ENCODE data around the gene CPNE7. TPM values are rescaled to one million over a fixed set of nuclear protein-coding genes. Genes with fewer than 3 reads are reported as not detected.

The CPNE7 gene
- total RNA-seq, 1 experiment from 2014 or later, result 40.4 TPM

GRCh38 chr16:89639385-89639784 is 63.8 kb downstream of the CPNE7 start:
- Histone ChIP-seq H3K27me3 (replicated peaks; ENCODE audit: control insufficient read depth, insufficient read depth, low read length) (no peaks in the 10 kb centered on the region), H3K4me1 (no peaks in the 10 kb centered on the region), H3K36me3 (ENCODE audit: control insufficient read depth, insufficient read depth, low read length) (peaks cover 2% of the 10 kb centered on the region), H3K4me3 (ENCODE audit: low read depth, low read length) (no peak overlapping the region), H3K9me3 (no peaks in the 10 kb centered on the region)
- no peak overlapping the region for H3K27ac Mint-ChIP-seq (ENCODE audit: unreplicated experiment)
- no peak for TF ChIP-seq CTCF (IDR thresholded peaks at IDR 0.05; ENCODE audit: insufficient read depth in 1 of 2, low read depth in 1 of 2, low read length in 1 of 2, severe bottlenecking in 1 of 2, unreplicated experiment in 1 of 2)
- peaks cover 40% of the 10 kb centered on the region for H3K36me3 Mint-ChIP-seq (ENCODE audit: insufficient read depth, unreplicated experiment)
- intact Hi-C loops (cut with micrococcal nuclease; ENCODE audit: unreplicated experiment), result loop anchor here (2.0 kb wide), 1 partner anchor 21 kb away; no protein-coding TSS in a partner anchor
- DNase-seq, result no peak
- no peak overlapping the region for H3K4me3 Mint-ChIP-seq (ENCODE audit: unreplicated experiment)
- ChIA-PET POLR2A (no interaction called here), CTCF (interaction anchor here (0.6 kb wide), 1 partner anchor 1135 kb away, joined by 5 read pairs; no protein-coding TSS in a partner anchor)
- H3K9me3 Mint-ChIP-seq (ENCODE audit: unreplicated experiment), result no peaks in the 10 kb centered on the region
- no TSS peak for BruUV-seq (replicated peaks)
- peaks cover 8% of the 10 kb centered on the region for H3K4me1 Mint-ChIP-seq (ENCODE audit: low read depth, unreplicated experiment)
- no peaks in the 10 kb centered on the region for H3K27me3 Mint-ChIP-seq (ENCODE audit: insufficient read depth, unreplicated experiment)

DNA sequence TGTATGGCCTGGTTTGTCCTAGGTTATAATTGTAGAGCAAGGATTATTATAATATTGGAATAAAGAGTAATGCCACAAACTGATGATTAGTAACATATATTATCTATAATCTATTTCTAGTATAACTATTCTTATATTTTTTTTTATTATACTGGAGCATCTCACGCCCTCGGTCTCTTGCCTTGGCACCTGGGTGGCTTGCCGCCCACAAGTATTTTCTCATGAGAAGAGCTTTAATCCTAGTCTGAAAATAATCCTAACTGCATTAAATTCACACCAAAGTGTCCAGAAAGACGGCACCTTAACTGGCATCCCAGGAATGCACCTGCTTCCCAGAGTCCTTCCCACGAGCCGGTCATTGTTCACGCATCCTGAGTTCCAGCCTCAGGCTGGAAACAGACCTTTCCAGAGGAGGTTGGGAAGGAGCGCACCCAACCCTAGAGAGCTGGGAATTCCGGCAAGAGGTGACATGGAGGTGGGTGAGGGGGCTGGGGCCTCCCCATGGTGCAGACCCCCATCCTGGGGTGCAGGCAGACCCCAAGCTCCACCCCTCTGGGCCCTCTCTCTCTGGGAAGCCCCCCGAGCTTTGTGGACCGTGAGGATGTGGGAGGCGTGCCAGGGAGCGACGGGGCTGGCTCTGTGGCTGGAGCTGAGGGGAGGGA is 66.0 kb downstream of the CPNE7 start:
- H3K36me3 ChIP-seq (ENCODE audit: control insufficient read depth, insufficient read depth, low read length), result peaks cover 9% of the 10 kb centered on the region
- no peaks in the 10 kb centered on the region for H3K4me1 ChIP-seq
- no peaks in the 10 kb centered on the region for H3K9me3 ChIP-seq
- CTCF ChIA-PET, result interaction anchor here (0.6 to 1.9 kb wide), 3 partner anchors 27 to 83 kb away, joined by 3 to 7 read pairs (median 5); no protein-coding TSS in a partner anchor
- H3K27me3 ChIP-seq (replicated peaks; ENCODE audit: control insufficient read depth, insufficient read depth, low read length), result no peaks in the 10 kb centered on the region
- no peak for TF ChIP-seq CTCF (IDR thresholded peaks at IDR 0.05; ENCODE audit: insufficient read depth in 1 of 2, low read depth in 1 of 2, low read length in 1 of 2, severe bottlenecking in 1 of 2, unreplicated experiment in 1 of 2)
- intact Hi-C loops (cut with micrococcal nuclease; ENCODE audit: unreplicated experiment), result loop anchor here (1.0 to 2.0 kb wide), 3 partner anchors 17 to 69 kb away; no protein-coding TSS in a partner anchor
- Mint-ChIP-seq H3K36me3 (ENCODE audit: insufficient read depth, unreplicated experiment) (peaks cover 62% of the 10 kb centered on the region), H3K9me3 (ENCODE audit: unreplicated experiment) (no peaks in the 10 kb centered on the region), H3K27ac (ENCODE audit: unreplicated experiment) (no peak overlapping the region), H3K27me3 (ENCODE audit: insufficient read depth, unreplicated experiment) (no peaks in the 10 kb centered on the region), H3K4me3 (ENCODE audit: unreplicated experiment) (no peak overlapping the region), H3K4me1 (ENCODE audit: low read depth, unreplicated experiment) (peaks cover 8% of the 10 kb centered on the region)
- no peak for DNase-seq
- POLR2A ChIA-PET, result no interaction called here
- BruUV-seq (replicated peaks), result no TSS peak
- H3K4me3 ChIP-seq (ENCODE audit: low read depth, low read length), result no peak overlapping the region

DNA sequence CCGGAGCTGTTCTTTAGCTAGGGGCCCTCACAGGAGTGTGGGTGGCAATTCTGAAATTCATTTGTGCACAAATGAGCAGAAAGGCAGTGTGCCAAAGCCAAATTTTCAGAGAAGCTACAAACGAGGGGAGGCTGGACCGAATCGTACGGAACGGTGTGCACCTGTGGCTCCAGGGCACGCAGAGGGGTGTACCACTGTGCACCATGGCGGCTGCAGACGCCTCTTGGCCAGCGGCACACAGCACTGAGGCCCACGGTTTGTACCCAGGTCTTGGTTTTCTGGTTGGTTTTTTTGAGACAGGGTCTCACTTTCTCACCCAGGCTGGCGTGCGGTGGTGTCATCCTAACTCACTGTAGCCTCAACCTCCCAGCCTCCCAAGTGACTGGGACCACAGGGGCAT is 67.0 kb downstream of the CPNE7 start:
- no peak overlapping the region for H3K27ac Mint-ChIP-seq (ENCODE audit: unreplicated experiment)
- intact Hi-C loops (cut with micrococcal nuclease; ENCODE audit: unreplicated experiment), result no loop called here
- no peaks in the 10 kb centered on the region for H3K27me3 ChIP-seq (replicated peaks; ENCODE audit: control insufficient read depth, insufficient read depth, low read length)
- DNase-seq, result no peak
- ChIA-PET CTCF (interaction anchor here (0.6 to 1.9 kb wide), 4 partner anchors 9 to 43 kb away, joined by 3 to 9 read pairs (median 6); no protein-coding TSS in a partner anchor), POLR2A (no interaction called here)
- TF ChIP-seq CTCF (IDR thresholded peaks at IDR 0.05; ENCODE audit: insufficient read depth in 1 of 2, low read depth in 1 of 2, low read length in 1 of 2, severe bottlenecking in 1 of 2, unreplicated experiment in 1 of 2), result no peak
- H3K9me3 ChIP-seq, result no peaks in the 10 kb centered on the region
- H3K36me3 Mint-ChIP-seq (ENCODE audit: insufficient read depth, unreplicated experiment), result peaks cover 70% of the 10 kb centered on the region
- peaks cover 8% of the 10 kb centered on the region for H3K4me1 Mint-ChIP-seq (ENCODE audit: low read depth, unreplicated experiment)
- H3K4me1 ChIP-seq, result no peaks in the 10 kb centered on the region
- H3K4me3 ChIP-seq (ENCODE audit: low read depth, low read length), result no peak overlapping the region
- H3K9me3 Mint-ChIP-seq (ENCODE audit: unreplicated experiment), result no peaks in the 10 kb centered on the region
- no TSS peak for BruUV-seq (replicated peaks)
- H3K27me3 Mint-ChIP-seq (ENCODE audit: insufficient read depth, unreplicated experiment), result no peaks in the 10 kb centered on the region
- peaks cover 13% of the 10 kb centered on the region for H3K36me3 ChIP-seq (ENCODE audit: control insufficient read depth, insufficient read depth, low read length)
- H3K4me3 Mint-ChIP-seq (ENCODE audit: unreplicated experiment), result no peak overlapping the region

Data from Caco-2 (cell line).